GM21529 (cell line): Measurements from ENCODE around the gene CAVIN4.

Experiments
- ATAC-seq: cut with Tn5 transposase; IDR thresholded peaks from one replicate; pipeline ENCODE4 v1.9.1; 2021; ENCODE audit not compliant: unreplicated experiment

CAVIN4 gene

GRCh38 chr9:100577776-100578448, at the start of gene CAVIN4:
Gene CAVIN4, plus strand, starts transcription at chr9:100578079. Its CDS starts 65 bp downstream, at chr9:100578144.
- no peak for ATAC-seq

- no peak for ATAC-seq
These were observed 43.5 kb upstream of the CAVIN4 start for GRCh38 chr9:100534401-100534800.

GRCh38 chr9:100540327-100540726, 37.6 kb upstream of the CAVIN4 start:
- no peak for ATAC-seq

- no peak for ATAC-seq
These were observed 28.8 kb upstream of the CAVIN4 start for GRCh38 chr9:100549048-100549447.

GRCh38 chr9:100554935-100555401, 22.9 kb upstream of the CAVIN4 start:
- peak; percentile 41 for ATAC-seq

- ATAC-seq: peak; percentile 82
These were observed 22.4 kb upstream of the CAVIN4 start for GRCh38 chr9:100555471-100555870.

GRCh38 chr9:100557053-100557452, 20.8 kb upstream of the CAVIN4 start:
- ATAC-seq: no peak

- ATAC-seq: no peak
These were observed 16.6 kb upstream of the CAVIN4 start for GRCh38 chr9:100561256-100561655.

- ATAC-seq: no peak
These were observed 10.0 kb upstream of the CAVIN4 start for GRCh38 chr9:100567856-100568255.

- no peak for ATAC-seq
These were observed 4.1 kb upstream of the CAVIN4 start for GRCh38 chr9:100573655-100574260.

- no peak for ATAC-seq
These were observed 2.9 kb upstream of the CAVIN4 start for GRCh38 chr9:100575006-100575405.

GRCh38 chr9:100575765-100576386, 2.0 kb upstream of the CAVIN4 start:
- ATAC-seq: no peak

GRCh38 chr9:100578610-100579009, 731 bp downstream of the CAVIN4 start:
- no peak for ATAC-seq

- no peak for ATAC-seq
These were observed 1.8 kb downstream of the CAVIN4 start for GRCh38 chr9:100579665-100580064.

GRCh38 chr9:100580257-100580656, 2.4 kb downstream of the CAVIN4 start:
- ATAC-seq: no peak

GRCh38 chr9:100581081-100581480, 3.2 kb downstream of the CAVIN4 start:
- no peak for ATAC-seq

GRCh38 chr9:100581661-100582060, 3.8 kb downstream of the CAVIN4 start:
- no peak for ATAC-seq

GRCh38 chr9:100583014-100583802, 5.3 kb downstream of the CAVIN4 start:
- no peak for ATAC-seq

GRCh38 chr9:100584951-100585350, 7.1 kb downstream of the CAVIN4 start:
- no peak for ATAC-seq

- no peak for ATAC-seq
These were observed 8.2 kb downstream of the CAVIN4 start for GRCh38 chr9:100586093-100586492.

GRCh38 chr9:100587375-100587774, 9.5 kb downstream of the CAVIN4 start:
- no peak for ATAC-seq
